ENCODE results near the gene PPP5C. TPM values are rescaled to one million over a fixed set of nuclear protein-coding genes. Genes with fewer than 3 reads are reported as not detected.

PPP5C gene
- total and polyA plus RNA-seq, 2 of the 13 experiments (the other 11 are each of a cell fraction or from before 2014, with no cell fraction given): 41.6 to 67.9 TPM

GRCh38 chr19:46404055-46404752 is 57.3 kb downstream of the PPP5C start (continued):
- TF ChIP-seq, protein P1, sequence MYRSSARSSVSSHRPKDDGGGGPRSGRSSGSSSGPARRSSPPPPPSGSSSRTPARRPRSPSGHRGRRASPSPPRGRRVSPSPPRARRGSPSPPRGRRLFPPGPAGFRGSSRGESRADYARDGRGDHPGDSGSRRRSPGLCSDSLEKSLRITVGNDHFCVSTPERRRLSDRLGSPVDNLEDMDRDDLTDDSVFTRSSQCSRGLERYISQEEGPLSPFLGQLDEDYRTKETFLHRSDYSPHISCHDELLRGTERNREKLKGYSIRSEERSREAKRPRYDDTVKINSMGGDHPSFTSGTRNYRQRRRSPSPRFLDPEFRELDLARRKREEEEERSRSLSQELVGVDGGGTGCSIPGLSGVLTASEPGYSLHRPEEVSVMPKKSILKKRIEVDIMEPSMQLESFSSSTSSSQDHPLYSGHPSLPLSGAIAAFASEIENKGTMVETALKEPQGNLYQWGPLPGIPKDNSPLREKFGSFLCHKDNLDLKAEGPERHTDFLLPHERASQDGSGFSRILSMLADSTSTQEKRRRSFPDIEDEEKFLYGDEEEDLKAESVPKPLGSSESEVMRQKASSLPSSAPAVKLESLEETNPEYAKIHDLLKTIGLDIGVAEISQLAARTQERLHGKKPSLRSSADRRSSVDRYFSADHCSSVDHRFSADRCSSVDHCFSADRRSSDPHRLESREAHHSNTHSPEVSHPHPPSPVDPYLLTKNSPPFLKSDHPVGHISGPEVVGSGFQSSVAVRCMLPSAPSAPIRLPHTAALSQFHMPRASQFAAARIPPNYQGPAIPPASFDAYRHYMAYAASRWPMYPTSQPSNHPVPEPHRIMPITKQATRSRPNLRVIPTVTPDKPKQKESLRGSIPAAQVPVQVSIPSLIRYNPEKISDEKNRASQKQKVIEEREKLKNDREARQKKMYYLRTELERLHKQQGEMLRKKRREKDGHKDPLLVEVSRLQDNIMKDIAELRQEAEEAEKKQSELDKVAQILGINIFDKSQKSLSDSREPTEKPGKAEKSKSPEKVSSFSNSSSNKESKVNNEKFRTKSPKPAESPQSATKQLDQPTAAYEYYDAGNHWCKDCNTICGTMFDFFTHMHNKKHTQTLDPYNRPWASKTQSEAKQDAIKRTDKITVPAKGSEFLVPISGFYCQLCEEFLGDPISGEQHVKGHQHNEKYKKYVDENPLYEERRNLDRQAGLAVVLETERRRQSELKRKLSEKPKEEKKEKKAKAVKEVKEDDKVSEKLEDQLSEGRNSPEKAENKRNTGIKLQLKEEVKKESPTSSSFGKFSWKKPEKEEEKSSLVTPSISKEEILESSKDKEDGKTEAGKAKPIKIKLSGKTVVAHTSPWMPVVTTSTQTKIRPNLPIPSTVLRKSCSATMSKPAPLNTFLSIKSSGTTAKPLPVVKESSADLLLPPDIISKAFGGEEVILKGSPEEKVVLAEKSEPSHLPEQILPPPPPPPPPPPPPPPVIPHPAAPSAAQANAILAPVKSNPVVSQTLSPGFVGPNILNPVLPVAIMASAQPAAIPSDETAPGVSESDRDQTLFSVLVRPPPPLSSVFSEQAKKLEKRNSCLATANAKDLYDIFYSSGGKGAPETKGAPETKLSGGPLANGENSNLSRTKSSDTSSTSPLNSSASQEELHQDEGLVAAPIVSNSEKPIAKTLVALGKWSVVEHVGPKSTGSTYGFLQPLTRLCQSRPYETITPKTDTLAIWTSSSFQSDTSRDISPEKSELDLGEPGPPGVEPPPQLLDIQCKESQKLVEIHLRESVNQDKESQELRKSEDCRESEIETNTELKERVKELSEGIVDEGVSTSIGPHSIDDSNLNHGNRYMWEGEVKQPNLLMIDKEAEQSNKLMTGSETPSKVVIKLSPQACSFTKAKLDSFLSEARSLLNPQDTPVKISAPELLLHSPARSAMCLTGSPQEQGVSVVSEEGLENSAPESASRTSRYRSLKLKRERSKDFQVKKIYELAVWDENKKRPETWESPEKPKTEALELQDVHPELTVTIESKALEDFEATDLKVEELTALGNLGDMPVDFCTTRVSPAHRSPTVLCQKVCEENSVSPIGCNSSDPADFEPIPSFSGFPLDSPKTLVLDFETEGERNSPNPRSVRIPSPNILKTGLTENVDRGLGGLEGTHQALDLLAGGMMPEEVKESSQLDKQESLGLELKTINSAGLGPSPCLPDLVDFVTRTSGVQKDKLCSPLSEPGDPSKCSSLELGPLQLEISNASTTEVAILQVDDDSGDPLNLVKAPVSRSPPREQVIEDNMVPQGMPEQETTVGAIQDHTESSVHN (CRISPR knock-in tag; IDR thresholded peaks at IDR 0.05): no peak
- TF ChIP-seq, protein P2, sequence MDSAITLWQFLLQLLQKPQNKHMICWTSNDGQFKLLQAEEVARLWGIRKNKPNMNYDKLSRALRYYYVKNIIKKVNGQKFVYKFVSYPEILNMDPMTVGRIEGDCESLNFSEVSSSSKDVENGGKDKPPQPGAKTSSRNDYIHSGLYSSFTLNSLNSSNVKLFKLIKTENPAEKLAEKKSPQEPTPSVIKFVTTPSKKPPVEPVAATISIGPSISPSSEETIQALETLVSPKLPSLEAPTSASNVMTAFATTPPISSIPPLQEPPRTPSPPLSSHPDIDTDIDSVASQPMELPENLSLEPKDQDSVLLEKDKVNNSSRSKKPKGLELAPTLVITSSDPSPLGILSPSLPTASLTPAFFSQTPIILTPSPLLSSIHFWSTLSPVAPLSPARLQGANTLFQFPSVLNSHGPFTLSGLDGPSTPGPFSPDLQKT (CRISPR knock-in tag; IDR thresholded peaks at IDR 0.05; ENCODE audit: borderline replicate concordance): no peak
- no peak for TF ChIP-seq ZUFSP (CRISPR knock-in tag; IDR thresholded peaks at IDR 0.05; ENCODE audit: borderline replicate concordance)
- TF ChIP-seq, protein P3, sequence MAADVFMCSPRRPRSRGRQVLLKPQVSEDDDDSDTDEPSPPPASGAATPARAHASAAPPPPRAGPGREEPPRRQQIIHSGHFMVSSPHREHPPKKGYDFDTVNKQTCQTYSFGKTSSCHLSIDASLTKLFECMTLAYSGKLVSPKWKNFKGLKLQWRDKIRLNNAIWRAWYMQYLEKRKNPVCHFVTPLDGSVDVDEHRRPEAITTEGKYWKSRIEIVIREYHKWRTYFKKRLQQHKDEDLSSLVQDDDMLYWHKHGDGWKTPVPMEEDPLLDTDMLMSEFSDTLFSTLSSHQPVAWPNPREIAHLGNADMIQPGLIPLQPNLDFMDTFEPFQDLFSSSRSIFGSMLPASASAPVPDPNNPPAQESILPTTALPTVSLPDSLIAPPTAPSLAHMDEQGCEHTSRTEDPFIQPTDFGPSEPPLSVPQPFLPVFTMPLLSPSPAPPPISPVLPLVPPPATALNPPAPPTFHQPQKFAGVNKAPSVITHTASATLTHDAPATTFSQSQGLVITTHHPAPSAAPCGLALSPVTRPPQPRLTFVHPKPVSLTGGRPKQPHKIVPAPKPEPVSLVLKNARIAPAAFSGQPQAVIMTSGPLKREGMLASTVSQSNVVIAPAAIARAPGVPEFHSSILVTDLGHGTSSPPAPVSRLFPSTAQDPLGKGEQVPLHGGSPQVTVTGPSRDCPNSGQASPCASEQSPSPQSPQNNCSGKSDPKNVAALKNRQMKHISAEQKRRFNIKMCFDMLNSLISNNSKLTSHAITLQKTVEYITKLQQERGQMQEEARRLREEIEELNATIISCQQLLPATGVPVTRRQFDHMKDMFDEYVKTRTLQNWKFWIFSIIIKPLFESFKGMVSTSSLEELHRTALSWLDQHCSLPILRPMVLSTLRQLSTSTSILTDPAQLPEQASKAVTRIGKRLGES (CRISPR knock-in tag; IDR thresholded peaks at IDR 0.05; ENCODE audit: borderline replicate concordance): no peak
- peak; percentile 82 for TF ChIP-seq ZNF501 (CRISPR knock-in tag; IDR thresholded peaks at IDR 0.05)
- 0 out of 2 replicates have a peak, but pooled peaks have one; percentile 68 for TF ChIP-seq CENPT (CRISPR knock-in tag; IDR thresholded peaks at IDR 0.05; ENCODE audit: low read depth)
- no peak for TF ChIP-seq TRIM24 (CRISPR knock-in tag; IDR thresholded peaks at IDR 0.05)
- no peak; the same call in 1 of the 2 replicates for TF ChIP-seq ZNF333 (CRISPR knock-in tag; IDR thresholded peaks at IDR 0.05; ENCODE audit: borderline replicate concordance)
- no peak for TF ChIP-seq FOSL1 (CRISPR knock-in tag; IDR thresholded peaks at IDR 0.05; ENCODE audit: borderline replicate concordance)
- no peak; the same call in 1 of the 2 replicates for TF ChIP-seq ZNF224 (CRISPR knock-in tag; IDR thresholded peaks at IDR 0.05)
- 0 out of 2 replicates have a peak, but pooled peaks have one; percentile 35 for TF ChIP-seq SSRP1 (CRISPR knock-in tag; IDR thresholded peaks at IDR 0.05)
- TF ChIP-seq NCOA5 (CRISPR knock-in tag; IDR thresholded peaks at IDR 0.05): no peak
